Ishikawa (cell line): ENCODE results near the gene TUSC7.

Experiments used
- EP300 ChIP-seq: IDR thresholded peaks from 2 replicates; pipeline ENCODE4 v1.6.1; 2012; ENCODE audit warnings: borderline replicate concordance
- REST ChIP-seq: IDR thresholded peaks from 2 replicates; pipeline ENCODE4 v1.6.1; 2012; ENCODE audit warnings: low read depth, mild to moderate bottlenecking
- TCF12 ChIP-seq: IDR thresholded peaks from 2 replicates; pipeline ENCODE4 v1.6.1; 2012; ENCODE audit warnings: low read depth
- YY1 ChIP-seq: IDR thresholded peaks from 2 replicates; pipeline ENCODE4 v1.6.1; 2012; ENCODE audit warnings: low read depth
- TF ChIP-seq, protein P1 (sequence below): IDR thresholded peaks from 2 replicates; pipeline ENCODE4 v1.6.1; 2012

DNA sequence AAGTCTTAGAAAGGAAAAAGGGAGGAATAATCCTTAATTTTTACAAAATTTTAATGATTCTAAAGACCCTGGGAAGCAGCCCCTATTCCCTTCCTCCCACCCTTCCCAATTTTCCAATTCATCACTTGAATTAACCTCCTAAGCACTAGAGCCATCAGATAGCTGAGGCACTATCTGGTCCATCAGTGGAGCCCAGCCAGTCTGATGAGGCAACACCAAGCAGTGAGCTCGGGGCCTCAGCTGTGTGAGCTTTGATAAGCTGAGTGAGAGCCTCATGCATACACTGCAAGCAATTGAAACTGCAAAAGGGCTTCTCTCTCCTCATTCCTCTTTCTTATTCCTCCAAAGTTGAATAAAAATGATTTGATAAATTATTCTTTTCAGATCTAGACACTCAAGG is 31.9 kb downstream of the TUSC7 start:
- TF ChIP-seq YY1 (no peak), EP300 (no peak), TCF12 (no peak), REST (no peak)
- TF ChIP-seq, protein P1, sequence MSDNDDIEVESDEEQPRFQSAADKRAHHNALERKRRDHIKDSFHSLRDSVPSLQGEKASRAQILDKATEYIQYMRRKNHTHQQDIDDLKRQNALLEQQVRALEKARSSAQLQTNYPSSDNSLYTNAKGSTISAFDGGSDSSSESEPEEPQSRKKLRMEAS = no peak
